Daoy (cell line): ENCODE data around the gene CDC14C. TPM values are rescaled to one million over a fixed set of nuclear protein-coding genes. Genes with fewer than 3 reads are reported as not detected.

ENCODE experiments used
- DNase-seq: peaks from one replicate; pipeline ENCODE4 v3.0.0-alpha.2; 2015; ENCODE audit warnings: low read depth
- total RNA-seq: library from RNA; depleted of rRNA; stranded (reverse); fragments of >200 nt; shearing (Covaris generic); gene quantifications from 2 replicates; pipeline ENCODE4 v1.2.3, GENCODE V29; 2014

Gene CDC14C
- total RNA-seq, 1 experiment from 2014 or later = not detected

- no peak for DNase-seq
Observed at GRCh38 chr7:48976253-48976652, 51.9 kb downstream of the CDC14C start.

GRCh38 chr7:48976850-48977249 is 52.5 kb downstream of the CDC14C start:
- no peak for DNase-seq
